Erythroblast (primary cell): ENCODE data around the gene CLCA4.

Source experiments
- GATA1 ChIP-seq: IDR thresholded peaks from 2 replicates; pipeline ENCODE4 v1.6.1; 2011; ENCODE audit warnings: low read depth, mild to moderate bottlenecking, control low read depth, low read length, moderate library complexity
- POLR2A ChIP-seq: IDR thresholded peaks from 2 replicates; pipeline ENCODE4 v1.6.1; 2011; ENCODE audit warnings: mild to moderate bottlenecking, low read length

DNA sequence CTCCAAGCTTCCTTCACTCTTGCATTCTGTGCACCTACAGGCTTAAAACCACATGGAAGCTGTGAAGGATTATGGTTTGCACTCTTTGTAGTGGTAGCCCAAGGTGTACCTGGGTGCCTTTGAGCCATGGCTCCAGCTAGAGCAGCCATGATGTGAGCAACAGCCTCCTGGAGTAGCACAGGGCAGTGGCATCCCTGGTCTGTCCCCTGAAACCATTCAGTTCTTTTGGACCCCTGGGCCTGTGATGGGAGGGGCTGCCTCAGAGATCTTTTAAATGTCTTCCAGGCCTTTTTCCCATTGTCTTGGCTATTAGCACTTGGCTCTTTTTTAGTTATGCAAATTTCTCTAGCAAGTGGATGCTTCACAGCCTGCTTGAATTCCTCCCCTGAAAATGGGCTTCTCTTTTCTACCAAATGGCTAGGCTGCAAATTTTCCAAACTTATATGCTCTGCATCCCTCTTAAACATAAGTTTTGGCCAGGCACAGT is 47.4 kb downstream of the CLCA4 start:
- TF ChIP-seq POLR2A (no peak), GATA1 (no peak)
